OCI-LY1 (cell line): ENCODE data around the gene ATXN7L1.

Source experiments
- H2AFZ ChIP-seq: fragments of 200-600 bp; sonication (generic), shearing (Covaris generic); 2 replicates; pipeline ENCODE4 v1.6.0; 2014; ENCODE audit warnings: antibody characterized with exemption, mild to moderate bottlenecking, low read length
- H3F3A ChIP-seq: fragments of 200-600 bp; sonication (generic), shearing (Covaris generic); 2 replicates; pipeline ENCODE4 v1.6.0; 2014; ENCODE audit warnings: mild to moderate bottlenecking, antibody characterized with exemption, low read length, moderate library complexity; ENCODE audit not compliant: insufficient read depth
- H3K27ac ChIP-seq: fragments of 200-600 bp; sonication (generic); 2 replicates; pipeline ENCODE4 v1.5.1; 2014; ENCODE audit warnings: low read length, mixed run types, mild to moderate bottlenecking, low read depth; ENCODE audit not compliant: poor library complexity, severe bottlenecking
- H3K27me3 ChIP-seq: fragments of 200-600 bp; sonication (generic); 2 replicates; pipeline ENCODE4 v1.6.0; 2014; ENCODE audit warnings: antibody characterized with exemption, mild to moderate bottlenecking, low read length, moderate library complexity; ENCODE audit not compliant: insufficient read depth
- H3K36me3 ChIP-seq: fragments of 200-600 bp; sonication (generic); 2 replicates; pipeline ENCODE4 v1.6.1; 2014; ENCODE audit warnings: mild to moderate bottlenecking, antibody characterized with exemption, low read length, moderate library complexity, mixed read lengths; ENCODE audit not compliant: insufficient read depth
- H3K4me1 ChIP-seq: fragments of 200-600 bp; sonication (generic); 2 replicates; pipeline ENCODE4 v1.5.1; 2014; ENCODE audit warnings: mild to moderate bottlenecking, low read length, moderate library complexity; ENCODE audit not compliant: insufficient read depth, severe bottlenecking
- H3K4me2 ChIP-seq: fragments of 200-600 bp; sonication (generic), shearing (Covaris generic); 2 replicates; pipeline ENCODE4 v1.6.1; 2014; ENCODE audit warnings: low read length
- H3K4me3 ChIP-seq: fragments of 200-600 bp; sonication (generic); 2 replicates; pipeline ENCODE4 v1.5.1; 2014; ENCODE audit warnings: low read length, low read depth, mild to moderate bottlenecking, mixed read lengths; ENCODE audit not compliant: poor library complexity, severe bottlenecking
- H3K79me2 ChIP-seq: fragments of 200-600 bp; shearing (Covaris generic); 2 replicates; pipeline ENCODE4 v1.6.1; 2016; ENCODE audit warnings: mixed run types, low read length, mixed read lengths; ENCODE audit not compliant: insufficient read depth
- H3K9ac ChIP-seq: fragments of 200-600 bp; sonication (generic), shearing (Covaris generic); 2 replicates; pipeline ENCODE4 v1.6.1; 2014; ENCODE audit warnings: mild to moderate bottlenecking, low read length, mixed read lengths
- H3K9me2 ChIP-seq: fragments of 200-600 bp; sonication (generic), shearing (Covaris generic); 2 replicates; pipeline ENCODE4 v1.6.1; 2014; ENCODE audit warnings: low read depth, mild to moderate bottlenecking, low read length, mixed read lengths
- H3K9me3 ChIP-seq: fragments of 200-600 bp; shearing (Covaris generic); 2 replicates; pipeline ENCODE4 v1.6.1; 2014; ENCODE audit warnings: low read length, mixed read lengths
- H4K20me1 ChIP-seq: fragments of 200-600 bp; sonication (generic), shearing (Covaris generic); 2 replicates; pipeline ENCODE4 v1.6.0; 2016; ENCODE audit warnings: mild to moderate bottlenecking, low read length; ENCODE audit not compliant: insufficient read depth
- CTCF ChIP-seq: fragments of 200-600 bp; sonication (generic), shearing (Covaris generic); IDR thresholded peaks from 2 replicates; pipeline ENCODE4 v1.5.1; 2017; ENCODE audit warnings: mild to moderate bottlenecking, antibody characterized with exemption, low read length, moderate library complexity, mixed read lengths
- EZH2 ChIP-seq: fragments of 200-600 bp; sonication (generic), shearing (Covaris generic); IDR thresholded peaks from 2 replicates; pipeline ENCODE4 v1.8.0; 2017; ENCODE audit warnings: borderline replicate concordance, mixed run types, mild to moderate bottlenecking, antibody characterized with exemption, low read length, moderate library complexity, mixed read lengths

Gene ATXN7L1

GRCh38 chr7:105881439-105881838, 5.0 kb upstream of the ATXN7L1 start:
- Histone ChIP-seq H3K4me3 (no peak overlapping the region), H3K36me3 (no peaks in the 10 kb centered on the region), H3K9me3 (no peaks in the 10 kb centered on the region), H3K9ac (no peak overlapping the region), H3K27ac (no peak overlapping the region), H3K9me2 (no peaks in the 10 kb centered on the region), H3F3A (no peaks in the 10 kb centered on the region), H3K4me1 (peaks cover 4% of the 10 kb centered on the region), H3K27me3 (peaks cover 12% of the 10 kb centered on the region; the same call in 1 of the 2 replicates), H4K20me1 (no peaks in the 10 kb centered on the region), H2AFZ (no peak overlapping the region), H3K79me2 (no peaks in the 10 kb centered on the region), H3K4me2 (no peak overlapping the region)
- TF ChIP-seq EZH2 (no peak), CTCF (no peak)

- H4K20me1 ChIP-seq, result no peaks in the 10 kb centered on the region
- peaks cover 12% of the 10 kb centered on the region; the same call in 1 of the 2 replicates for H3K27me3 ChIP-seq
- TF ChIP-seq CTCF (no peak), EZH2 (no peak)
- H2AFZ ChIP-seq, result no peak overlapping the region
- H3K27ac ChIP-seq, result no peak overlapping the region
- no peaks in the 10 kb centered on the region for H3F3A ChIP-seq
- H3K4me3 ChIP-seq, result no peak overlapping the region
- no peaks in the 10 kb centered on the region for H3K79me2 ChIP-seq
- H3K4me2 ChIP-seq, result no peak overlapping the region
- peaks cover 10% of the 10 kb centered on the region for H3K4me1 ChIP-seq
- no peaks in the 10 kb centered on the region for H3K36me3 ChIP-seq
- no peak overlapping the region for H3K9ac ChIP-seq
- no peaks in the 10 kb centered on the region for H3K9me2 ChIP-seq
- H3K9me3 ChIP-seq, result no peaks in the 10 kb centered on the region
Measured at GRCh38 chr7:105880571-105881330, 4.4 kb upstream of the ATXN7L1 start.

- H3K4me1 ChIP-seq, result peaks cover 10% of the 10 kb centered on the region
- H3K9ac ChIP-seq, result no peak overlapping the region
- no peaks in the 10 kb centered on the region for H3K36me3 ChIP-seq
- no peak overlapping the region for H3K4me3 ChIP-seq
- H3K27ac ChIP-seq, result no peak overlapping the region
- H3K9me3 ChIP-seq, result no peaks in the 10 kb centered on the region
- H3F3A ChIP-seq, result no peaks in the 10 kb centered on the region
- no peaks in the 10 kb centered on the region for H3K9me2 ChIP-seq
- no peaks in the 10 kb centered on the region for H4K20me1 ChIP-seq
- TF ChIP-seq CTCF, result no peak
- TF ChIP-seq EZH2, result no peak
- no peak overlapping the region for H3K4me2 ChIP-seq
- no peak overlapping the region for H2AFZ ChIP-seq
- no peaks in the 10 kb centered on the region for H3K79me2 ChIP-seq
- peaks cover 12% of the 10 kb centered on the region; the same call in 1 of the 2 replicates for H3K27me3 ChIP-seq
Measured at GRCh38 chr7:105879782-105880181, 3.4 kb upstream of the ATXN7L1 start.
